ENCODE results near the gene IRF2BPL. TPM values are rescaled to one million over a fixed set of nuclear protein-coding genes. Genes with fewer than 3 reads are reported as not detected.
A peak's percentile ranks its signal among the peaks of the same experiment; 100 is the strongest.

The IRF2BPL gene
- total and polyA plus RNA-seq, 2 donors from 2014 or later: 15.7 to 97.1 TPM

GRCh38 chr14:77043177-77043983, 14.9 kb upstream of the IRF2BPL start:
- FAIRE-seq (no peak), DNase-seq (peak in 4 of 5 donors; percentile 56 to 85 (median 68))
- intact Hi-C loops (cut with DNase I): no loop called here

DNA sequence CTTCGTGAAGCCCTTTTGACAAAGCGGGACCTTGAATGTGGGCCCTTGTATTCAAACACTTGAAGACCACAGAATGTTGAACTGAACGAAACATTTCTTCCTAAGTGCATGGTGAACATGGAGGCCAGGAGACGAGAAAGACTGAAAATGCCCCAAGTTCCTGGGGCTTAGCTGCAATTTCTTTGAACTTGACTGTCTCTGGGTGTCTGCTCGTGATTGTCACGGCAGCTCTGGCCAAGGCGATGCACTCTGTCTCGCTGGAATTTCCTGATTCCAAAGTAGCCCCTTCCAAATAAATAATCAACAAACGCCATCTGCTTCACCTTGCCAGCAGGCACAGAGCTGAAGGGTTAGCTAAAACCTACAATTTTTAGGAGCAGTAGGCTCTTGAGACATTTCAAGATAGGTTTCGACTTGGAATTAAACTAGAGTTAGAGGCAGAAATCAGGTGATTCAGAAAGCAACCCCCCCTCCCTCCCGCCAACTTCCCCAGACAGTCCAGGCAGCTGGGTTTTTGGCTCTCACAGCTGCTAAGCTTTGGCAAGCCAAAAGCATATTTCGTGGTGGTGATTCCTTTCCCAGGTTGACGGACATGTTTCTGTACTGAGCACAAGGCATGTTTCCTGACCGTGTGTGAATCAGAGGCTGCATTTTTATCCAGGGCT, 13.5 kb upstream of the IRF2BPL start:
- DNase-seq (peak in 4 of 5 donors; percentile 45 to 73 (median 62)), FAIRE-seq (no peak)
- Histone ChIP-seq H3K27me3 (ENCODE audit: control insufficient read depth, insufficient read depth, low read length) (no peaks in the 10 kb centered on the region), H3K4me1 (ENCODE audit: control insufficient read depth in 2 of 3, insufficient read depth in 2 of 3, low read depth in 1 of 3, low read length in 3 of 3) (peaks cover 43 to 78% (median 64%) of the 10 kb centered on the region in 3 donors), H3K9me3 (ENCODE audit: control insufficient read depth in 2 of 3, insufficient read depth in 1 of 3, low read length in 3 of 3) (no peaks in the 10 kb centered on the region), H3K27ac (ENCODE audit: low read depth in 2 of 2, low read length in 2 of 2) (peak overlapping the region; percentile 91 to 96), H3K4me3 (ENCODE audit: low read length in 3 of 3) (no peak overlapping the region), H3K9ac (ENCODE audit: low read length in 3 of 3) (peak overlapping the region in 2 of 3 donors; percentile 11 to 70), H3K36me3 (ENCODE audit: control insufficient read depth in 2 of 3, insufficient read depth in 3 of 3, low read length in 3 of 3) (no peaks in the 10 kb centered on the region)
- no peak for TF ChIP-seq CTCF (IDR thresholded peaks at IDR 0.05; ENCODE audit: borderline replicate concordance, extremely low read depth, insufficient read depth)
- intact Hi-C loops (cut with DNase I): no loop called here

More at GRCh38 chr14:77043177-77043983, 14.9 kb upstream of the IRF2BPL start:
- no peak for TF ChIP-seq CTCF (IDR thresholded peaks at IDR 0.05; ENCODE audit: borderline replicate concordance, extremely low read depth, insufficient read depth)
- H3K9ac ChIP-seq (ENCODE audit: low read length in 3 of 3): peak overlapping the region in 2 of 3 donors; percentile 5 to 63
- no peaks in the 10 kb centered on the region for H3K36me3 ChIP-seq (ENCODE audit: control insufficient read depth in 2 of 3, insufficient read depth in 3 of 3, low read length in 3 of 3)
- H3K27me3 ChIP-seq (ENCODE audit: control insufficient read depth, insufficient read depth, low read length): no peaks in the 10 kb centered on the region
- no peak overlapping the region for H3K4me3 ChIP-seq (ENCODE audit: low read length in 3 of 3)
- H3K27ac ChIP-seq (ENCODE audit: low read depth in 2 of 2, low read length in 2 of 2): peak overlapping the region; percentile 91 to 96
- peaks cover 34 to 65% (median 56%) of the 10 kb centered on the region in 3 donors for H3K4me1 ChIP-seq (ENCODE audit: control insufficient read depth in 2 of 3, insufficient read depth in 2 of 3, low read depth in 1 of 3, low read length in 3 of 3)
- H3K9me3 ChIP-seq (ENCODE audit: control insufficient read depth in 2 of 3, insufficient read depth in 1 of 3, low read length in 3 of 3): no peaks in the 10 kb centered on the region

DNA sequence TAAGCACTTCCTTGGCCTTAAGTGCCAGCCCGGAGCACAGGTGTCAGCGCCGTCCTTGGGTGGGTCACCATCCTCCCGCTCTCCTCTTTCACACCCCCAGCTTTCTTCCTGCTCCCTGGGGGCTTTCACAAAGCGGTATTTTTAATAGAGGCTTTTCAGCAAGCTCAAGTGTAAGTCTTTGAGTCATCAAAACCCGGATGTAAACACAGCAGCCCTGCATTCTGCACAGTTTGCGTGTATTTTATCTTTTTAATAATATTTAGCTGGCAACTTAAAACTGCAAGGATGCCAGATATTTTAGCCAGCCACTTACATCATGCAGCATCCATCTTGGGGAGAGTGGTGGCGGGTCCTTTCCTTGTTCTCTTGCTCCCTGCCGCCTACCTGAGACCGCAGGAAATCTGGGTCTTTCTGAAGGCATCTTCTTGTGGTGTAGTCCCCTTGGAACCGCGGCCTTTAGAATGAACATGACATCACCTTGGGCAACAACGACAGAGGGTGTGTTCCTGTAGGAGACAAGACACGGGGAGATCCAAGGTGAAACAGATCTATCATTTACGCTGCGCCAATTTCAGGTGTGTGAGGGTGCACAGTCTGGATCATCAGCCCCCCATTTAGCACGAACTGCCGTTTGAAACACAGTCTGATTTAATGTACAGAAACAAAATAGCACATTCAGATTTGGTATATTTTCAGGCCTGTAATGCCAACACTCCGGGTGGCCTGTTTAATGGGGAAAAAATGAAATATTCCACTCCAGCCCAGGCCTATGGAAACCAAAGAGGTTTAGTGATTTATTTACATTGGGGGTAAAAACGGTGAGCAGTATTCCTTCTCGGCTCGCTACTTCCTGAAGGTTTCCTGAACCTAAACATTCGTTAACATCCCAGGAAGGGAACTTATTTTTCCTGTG, 12.5 kb upstream of the IRF2BPL start:
- no peak for FAIRE-seq
- intact Hi-C loops (cut with DNase I): no loop called here
- H3K36me3 ChIP-seq (ENCODE audit: control insufficient read depth in 2 of 3, insufficient read depth in 3 of 3, low read length in 3 of 3): no peaks in the 10 kb centered on the region
- peak overlapping the region in 2 of 3 donors; percentile 16 to 70 for H3K9ac ChIP-seq (ENCODE audit: low read length in 3 of 3)
- H3K4me3 ChIP-seq (ENCODE audit: low read length in 3 of 3): peak overlapping the region in 2 of 3 donors; percentile 22 to 50
- H3K9me3 ChIP-seq (ENCODE audit: control insufficient read depth in 2 of 3, insufficient read depth in 1 of 3, low read length in 3 of 3): no peaks in the 10 kb centered on the region
- TF ChIP-seq CTCF (IDR thresholded peaks at IDR 0.05; ENCODE audit: borderline replicate concordance, extremely low read depth, insufficient read depth): no peak
- H3K27ac ChIP-seq (ENCODE audit: low read depth in 2 of 2, low read length in 2 of 2): peak overlapping the region; percentile 88 to 96
- peaks cover 44 to 72% (median 57%) of the 10 kb centered on the region in 3 donors for H3K4me1 ChIP-seq (ENCODE audit: control insufficient read depth in 2 of 3, insufficient read depth in 2 of 3, low read depth in 1 of 3, low read length in 3 of 3)
- no peaks in the 10 kb centered on the region for H3K27me3 ChIP-seq (ENCODE audit: control insufficient read depth, insufficient read depth, low read length)
- peak in 2 of 5 donors; percentile 46 to 69 for DNase-seq

Data from kidney (tissue), 14 donors.